Measurements from ENCODE around the gene FBXL2. TPM values are rescaled to one million over a fixed set of nuclear protein-coding genes. Genes with fewer than 3 reads are reported as not detected.

The FBXL2 gene
- total RNA-seq, 1 donor from 2014 or later, result 16.0 TPM

DNA sequence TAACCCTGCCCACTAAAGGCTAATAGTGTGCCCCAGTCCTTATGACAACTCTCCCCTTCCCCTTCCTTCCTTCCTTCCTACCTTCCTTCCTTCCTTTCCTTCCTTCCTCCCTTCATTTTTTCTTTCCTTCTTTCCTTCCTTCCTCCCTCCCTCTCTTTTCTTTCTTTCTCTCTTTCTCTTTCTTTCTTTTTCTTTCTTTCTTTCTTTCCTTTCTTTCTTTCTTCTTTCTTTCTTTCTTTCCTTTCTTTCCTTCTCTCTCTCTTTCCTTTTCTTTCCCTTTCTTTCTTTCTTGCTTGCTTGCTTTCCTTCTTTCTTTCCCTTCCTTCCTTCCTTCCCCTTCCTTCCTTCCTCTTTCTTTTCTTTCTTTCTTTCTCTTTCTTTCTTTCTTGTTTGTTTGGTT, 30.5 kb upstream of the FBXL2 start:
- H3K27me3 Mint-ChIP-seq (ENCODE audit: unreplicated experiment), result peaks cover 10% of the 10 kb centered on the region
- no peak overlapping the region for H3K4me3 Mint-ChIP-seq (ENCODE audit: unreplicated experiment)
- H3K36me3 Mint-ChIP-seq (ENCODE audit: unreplicated experiment), result no peaks in the 10 kb centered on the region
- H3K27ac Mint-ChIP-seq (ENCODE audit: unreplicated experiment), result no peak overlapping the region
- DNase-seq (ENCODE audit: extremely low spot score, unreplicated experiment), result no peak
- H3K4me1 Mint-ChIP-seq (ENCODE audit: unreplicated experiment), result peaks cover 8% of the 10 kb centered on the region
- peaks cover 9% of the 10 kb centered on the region for H3K9me3 Mint-ChIP-seq (ENCODE audit: unreplicated experiment)
- TF ChIP-seq, protein P1, sequence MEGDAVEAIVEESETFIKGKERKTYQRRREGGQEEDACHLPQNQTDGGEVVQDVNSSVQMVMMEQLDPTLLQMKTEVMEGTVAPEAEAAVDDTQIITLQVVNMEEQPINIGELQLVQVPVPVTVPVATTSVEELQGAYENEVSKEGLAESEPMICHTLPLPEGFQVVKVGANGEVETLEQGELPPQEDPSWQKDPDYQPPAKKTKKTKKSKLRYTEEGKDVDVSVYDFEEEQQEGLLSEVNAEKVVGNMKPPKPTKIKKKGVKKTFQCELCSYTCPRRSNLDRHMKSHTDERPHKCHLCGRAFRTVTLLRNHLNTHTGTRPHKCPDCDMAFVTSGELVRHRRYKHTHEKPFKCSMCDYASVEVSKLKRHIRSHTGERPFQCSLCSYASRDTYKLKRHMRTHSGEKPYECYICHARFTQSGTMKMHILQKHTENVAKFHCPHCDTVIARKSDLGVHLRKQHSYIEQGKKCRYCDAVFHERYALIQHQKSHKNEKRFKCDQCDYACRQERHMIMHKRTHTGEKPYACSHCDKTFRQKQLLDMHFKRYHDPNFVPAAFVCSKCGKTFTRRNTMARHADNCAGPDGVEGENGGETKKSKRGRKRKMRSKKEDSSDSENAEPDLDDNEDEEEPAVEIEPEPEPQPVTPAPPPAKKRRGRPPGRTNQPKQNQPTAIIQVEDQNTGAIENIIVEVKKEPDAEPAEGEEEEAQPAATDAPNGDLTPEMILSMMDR (IDR thresholded peaks at IDR 0.05), result no peak

DNA sequence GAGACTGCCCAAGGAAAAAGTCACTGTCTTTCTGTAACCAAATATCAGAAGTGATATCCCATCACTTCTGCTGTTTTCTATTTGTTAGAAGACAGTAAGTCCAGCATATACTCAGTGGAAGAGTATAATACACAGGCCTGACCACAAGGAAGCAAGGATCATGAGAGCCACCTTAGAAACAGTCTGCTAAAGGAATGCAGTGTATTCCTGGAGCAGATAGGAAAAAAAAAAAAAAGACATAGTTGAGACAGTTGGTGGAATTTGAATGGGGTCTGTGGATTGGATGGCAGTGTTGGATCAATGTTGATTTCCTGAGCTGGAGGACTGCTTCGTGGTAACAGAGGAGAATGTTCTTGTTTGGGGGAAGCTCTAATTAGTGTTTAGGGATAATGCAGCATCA, 26.5 kb upstream of the FBXL2 start:
- DNase-seq (ENCODE audit: extremely low spot score, unreplicated experiment), result no peak
- H3K4me1 Mint-ChIP-seq (ENCODE audit: unreplicated experiment), result peaks cover 8% of the 10 kb centered on the region
- H3K27me3 Mint-ChIP-seq (ENCODE audit: unreplicated experiment), result no peaks in the 10 kb centered on the region
- no peaks in the 10 kb centered on the region for H3K9me3 Mint-ChIP-seq (ENCODE audit: unreplicated experiment)
- H3K36me3 Mint-ChIP-seq (ENCODE audit: unreplicated experiment), result no peaks in the 10 kb centered on the region
- H3K4me3 Mint-ChIP-seq (ENCODE audit: unreplicated experiment), result no peak overlapping the region
- H3K27ac Mint-ChIP-seq (ENCODE audit: unreplicated experiment), result no peak overlapping the region
- TF ChIP-seq, protein P1 (IDR thresholded peaks at IDR 0.05), result no peak

GRCh38 chr3:33256249-33256648, 21.0 kb upstream of the FBXL2 start:
- no peak overlapping the region for H3K27ac Mint-ChIP-seq (ENCODE audit: unreplicated experiment)
- TF ChIP-seq, protein P1 (IDR thresholded peaks at IDR 0.05), result no peak
- H3K4me1 Mint-ChIP-seq (ENCODE audit: unreplicated experiment), result no peaks in the 10 kb centered on the region
- H3K4me3 Mint-ChIP-seq (ENCODE audit: unreplicated experiment), result no peak overlapping the region
- no peak for DNase-seq (ENCODE audit: extremely low spot score, unreplicated experiment)
- H3K27me3 Mint-ChIP-seq (ENCODE audit: unreplicated experiment), result peaks cover 3% of the 10 kb centered on the region
- H3K36me3 Mint-ChIP-seq (ENCODE audit: unreplicated experiment), result no peaks in the 10 kb centered on the region
- H3K9me3 Mint-ChIP-seq (ENCODE audit: unreplicated experiment), result peaks cover 3% of the 10 kb centered on the region

- no peak overlapping the region for H3K4me3 Mint-ChIP-seq (ENCODE audit: unreplicated experiment)
- no peak for DNase-seq (ENCODE audit: extremely low spot score, unreplicated experiment)
- H3K4me1 Mint-ChIP-seq (ENCODE audit: unreplicated experiment), result no peaks in the 10 kb centered on the region
- no peak overlapping the region for H3K27ac Mint-ChIP-seq (ENCODE audit: unreplicated experiment)
- peaks cover 7% of the 10 kb centered on the region for H3K27me3 Mint-ChIP-seq (ENCODE audit: unreplicated experiment)
- no peaks in the 10 kb centered on the region for H3K36me3 Mint-ChIP-seq (ENCODE audit: unreplicated experiment)
- TF ChIP-seq, protein P1 (IDR thresholded peaks at IDR 0.05), result no peak
- H3K9me3 Mint-ChIP-seq (ENCODE audit: unreplicated experiment), result peaks cover 18% of the 10 kb centered on the region
Measured at GRCh38 chr3:33260104-33260503, 17.1 kb upstream of the FBXL2 start.

GRCh38 chr3:33269385-33269784, 7.9 kb upstream of the FBXL2 start:
- H3K27ac Mint-ChIP-seq (ENCODE audit: unreplicated experiment), result no peak overlapping the region
- DNase-seq (ENCODE audit: extremely low spot score, unreplicated experiment), result no peak
- no peaks in the 10 kb centered on the region for H3K4me1 Mint-ChIP-seq (ENCODE audit: unreplicated experiment)
- TF ChIP-seq, protein P1 (IDR thresholded peaks at IDR 0.05), result no peak
- H3K9me3 Mint-ChIP-seq (ENCODE audit: unreplicated experiment), result peaks cover 30% of the 10 kb centered on the region
- peaks cover under 1% of the 10 kb centered on the region for H3K27me3 Mint-ChIP-seq (ENCODE audit: unreplicated experiment)
- peaks cover 2% of the 10 kb centered on the region for H3K36me3 Mint-ChIP-seq (ENCODE audit: unreplicated experiment)
- no peak overlapping the region for H3K4me3 Mint-ChIP-seq (ENCODE audit: unreplicated experiment)

Data from osteocyte (in vitro differentiated cells).